ENCODE measurements around the gene SSMEM1.

DNA sequence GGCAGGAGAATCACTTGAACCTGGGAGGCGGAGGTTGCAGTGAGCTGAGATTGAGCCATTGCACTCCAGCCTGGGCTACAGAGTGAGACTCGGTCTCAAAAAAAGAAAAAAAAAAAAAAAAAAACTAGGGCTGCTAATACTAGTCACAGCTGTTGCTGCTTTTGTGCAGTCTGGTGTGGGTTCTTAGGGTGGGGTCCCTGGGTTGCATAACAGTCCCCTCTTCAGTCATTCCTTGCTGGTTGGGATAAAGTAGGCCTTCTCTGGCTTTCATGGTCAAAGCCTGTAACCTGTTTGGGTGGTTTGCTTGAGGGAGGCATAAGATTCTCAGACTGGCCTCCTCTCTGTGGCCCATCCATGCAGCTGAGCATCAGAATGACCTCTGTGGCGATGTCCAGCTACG is 14.1 kb downstream of the SSMEM1 start:
- TF ChIP-seq POLR2AphosphoS5 (IDR thresholded peaks at IDR 0.05; ENCODE audit: borderline replicate concordance, low read depth, low read length), result no peak
- TF ChIP-seq EZH2 (IDR thresholded peaks at IDR 0.05), result no peak
- no peak for TF ChIP-seq FOXP2 (optimal IDR thresholded peaks at IDR 0.05; ENCODE audit: control extremely low read depth, extremely low read length, insufficient read depth)

All from SK-N-MC (cell line).